ENCODE measurements around the gene NOTCH1.

Gene NOTCH1

GRCh38 chr9:136495238-136495800, 50.5 kb downstream of the NOTCH1 start:
- H3K36me3 ChIP-seq (replicated peaks in 1 of 2; ENCODE audit: control insufficient read depth in 2 of 2, insufficient read depth in 2 of 2, low read length in 2 of 2): peaks cover 48 to 65% of the 10 kb centered on the region in 2 donors

GRCh38 chr9:136494531-136495215, 51.2 kb downstream of the NOTCH1 start:
- DNase-seq (ENCODE audit: low spot score): no peak
- no peak overlapping the region for H3K4me2 ChIP-seq (ENCODE audit: insufficient read depth, low read length, poor library complexity, severe bottlenecking)
- H2BK120ac ChIP-seq (ENCODE audit: low read depth, low read length): no peak overlapping the region
- no peak overlapping the region for H3K27ac ChIP-seq (replicated peaks; ENCODE audit: low read length)
- H2AK5ac ChIP-seq (ENCODE audit: low read depth, low read length): no peak overlapping the region
- no peak overlapping the region for H3K14ac ChIP-seq (ENCODE audit: low read length)
- peaks cover 0 to 3% of the 10 kb centered on the region in 2 donors for H3K9me3 ChIP-seq (replicated peaks in 1 of 2; ENCODE audit: control insufficient read depth in 2 of 2, insufficient read depth in 1 of 2, low read depth in 1 of 2, low read length in 2 of 2)
- no peak overlapping the region for H3K4me3 ChIP-seq (ENCODE audit: low read length in 2 of 2)
- no peaks in the 10 kb centered on the region for H3K27me3 ChIP-seq (ENCODE audit: control insufficient read depth in 3 of 3, insufficient read depth in 3 of 3, low read depth in 1 of 3, low read length in 3 of 3)
- H3K18ac ChIP-seq (ENCODE audit: low read length): no peak overlapping the region
- no peak overlapping the region for H2BK15ac ChIP-seq (ENCODE audit: low read length)
- H3K4me1 ChIP-seq (ENCODE audit: control insufficient read depth in 2 of 2, insufficient read depth in 1 of 2, low read depth in 1 of 2, low read length in 2 of 2): peaks cover 0 to 11% of the 10 kb centered on the region in 2 donors
- no CpG with 5 or more reads among the region's 29 CpGs for WGBS, 2 donors (ENCODE audit: extremely low coverage in 2 of 2, insufficient read length in 2 of 2, insufficient replicate concordance in 1 of 2)
- peaks cover 17% of the 10 kb centered on the region for H3K79me1 ChIP-seq (ENCODE audit: low read depth, low read length)
- H2BK12ac ChIP-seq (ENCODE audit: low read length): no peak overlapping the region
- peaks cover 41 to 58% of the 10 kb centered on the region in 2 donors for H3K36me3 ChIP-seq (replicated peaks in 1 of 2; ENCODE audit: control insufficient read depth in 2 of 2, insufficient read depth in 2 of 2, low read length in 2 of 2)
- H3K9ac ChIP-seq (ENCODE audit: low read depth, low read length, poor library complexity): no peak overlapping the region
- no peak overlapping the region for H4K8ac ChIP-seq (ENCODE audit: low read depth, low read length)
- H3K4ac ChIP-seq (ENCODE audit: low read length): no peak overlapping the region
- no peak overlapping the region for H3K23ac ChIP-seq (ENCODE audit: low read depth, low read length, poor library complexity)
- no peak overlapping the region for H2BK5ac ChIP-seq (ENCODE audit: low read length)
- no peak overlapping the region for H2AFZ ChIP-seq (ENCODE audit: low read length)
- H4K91ac ChIP-seq (ENCODE audit: low read depth, low read length, poor library complexity): no peak overlapping the region

More at GRCh38 chr9:136495238-136495800, 50.5 kb downstream of the NOTCH1 start:
- Histone ChIP-seq H3K14ac (ENCODE audit: low read length) (no peak overlapping the region), H3K4me3 (ENCODE audit: low read length in 2 of 2) (no peak overlapping the region), H3K27me3 (ENCODE audit: control insufficient read depth in 3 of 3, insufficient read depth in 3 of 3, low read depth in 1 of 3, low read length in 3 of 3) (no peaks in the 10 kb centered on the region), H4K91ac (ENCODE audit: low read depth, low read length, poor library complexity) (no peak overlapping the region), H3K4me2 (ENCODE audit: insufficient read depth, low read length, poor library complexity, severe bottlenecking) (no peak overlapping the region), H2BK120ac (ENCODE audit: low read depth, low read length) (no peak overlapping the region), H3K9ac (ENCODE audit: low read depth, low read length, poor library complexity) (no peak overlapping the region), H3K18ac (ENCODE audit: low read length) (no peak overlapping the region), H2BK5ac (ENCODE audit: low read length) (no peak overlapping the region), H3K4me1 (ENCODE audit: control insufficient read depth in 2 of 2, insufficient read depth in 1 of 2, low read depth in 1 of 2, low read length in 2 of 2) (peaks cover 0 to 11% of the 10 kb centered on the region in 2 donors), H2BK15ac (ENCODE audit: low read length) (no peak overlapping the region), H3K27ac (replicated peaks; ENCODE audit: low read length) (no peak overlapping the region), H3K23ac (ENCODE audit: low read depth, low read length, poor library complexity) (no peak overlapping the region), H2AK5ac (ENCODE audit: low read depth, low read length) (no peak overlapping the region), H4K8ac (ENCODE audit: low read depth, low read length) (no peak overlapping the region), H3K79me1 (ENCODE audit: low read depth, low read length) (peaks cover 17% of the 10 kb centered on the region), H3K9me3 (replicated peaks in 1 of 2; ENCODE audit: control insufficient read depth in 2 of 2, insufficient read depth in 1 of 2, low read depth in 1 of 2, low read length in 2 of 2) (peaks cover 0 to 3% of the 10 kb centered on the region in 2 donors), H2BK12ac (ENCODE audit: low read length) (no peak overlapping the region), H3K4ac (ENCODE audit: low read length) (no peak overlapping the region), H2AFZ (ENCODE audit: low read length) (no peak overlapping the region)
- no CpG with 5 or more reads among the region's 17 CpGs for WGBS, 2 donors (ENCODE audit: extremely low coverage in 2 of 2, insufficient read length in 2 of 2, insufficient replicate concordance in 1 of 2)
- no peak for DNase-seq (ENCODE audit: low spot score)

GRCh38 chr9:136494012-136494411, 51.8 kb downstream of the NOTCH1 start:
- H2AK5ac ChIP-seq (ENCODE audit: low read depth, low read length): peak overlapping the region; percentile 28
- no peak for DNase-seq (ENCODE audit: low spot score)
- peak overlapping the region; percentile 94 for H3K14ac ChIP-seq (ENCODE audit: low read length)
- no peak overlapping the region for H3K4me2 ChIP-seq (ENCODE audit: insufficient read depth, low read length, poor library complexity, severe bottlenecking)
- H4K8ac ChIP-seq (ENCODE audit: low read depth, low read length): peak overlapping the region; percentile 82
- no peak overlapping the region for H2BK120ac ChIP-seq (ENCODE audit: low read depth, low read length)
- H3K23ac ChIP-seq (ENCODE audit: low read depth, low read length, poor library complexity): peak overlapping the region; percentile 65
- peak overlapping the region; percentile 82 for H2BK5ac ChIP-seq (ENCODE audit: low read length)
- H3K9me3 ChIP-seq (replicated peaks in 1 of 2; ENCODE audit: control insufficient read depth in 2 of 2, insufficient read depth in 1 of 2, low read depth in 1 of 2, low read length in 2 of 2): peaks cover 0 to 3% of the 10 kb centered on the region in 2 donors
- H3K27ac ChIP-seq (replicated peaks; ENCODE audit: low read length): peak overlapping the region; percentile 64
- no peak overlapping the region for H2BK15ac ChIP-seq (ENCODE audit: low read length)
- H2AFZ ChIP-seq (ENCODE audit: low read length): no peak overlapping the region
- H3K4ac ChIP-seq (ENCODE audit: low read length): peak overlapping the region; percentile 76
- peaks cover 0 to 11% of the 10 kb centered on the region in 2 donors for H3K4me1 ChIP-seq (ENCODE audit: control insufficient read depth in 2 of 2, insufficient read depth in 1 of 2, low read depth in 1 of 2, low read length in 2 of 2)
- peak overlapping the region; percentile 93 for H3K18ac ChIP-seq (ENCODE audit: low read length)
- peaks cover 34 to 51% of the 10 kb centered on the region in 2 donors for H3K36me3 ChIP-seq (replicated peaks in 1 of 2; ENCODE audit: control insufficient read depth in 2 of 2, insufficient read depth in 2 of 2, low read length in 2 of 2)
- no peak overlapping the region for H4K91ac ChIP-seq (ENCODE audit: low read depth, low read length, poor library complexity)
- H3K27me3 ChIP-seq (ENCODE audit: control insufficient read depth in 3 of 3, insufficient read depth in 3 of 3, low read depth in 1 of 3, low read length in 3 of 3): no peaks in the 10 kb centered on the region
- H3K4me3 ChIP-seq (ENCODE audit: low read length in 2 of 2): no peak overlapping the region
- WGBS, 2 donors (ENCODE audit: extremely low coverage in 2 of 2, insufficient read length in 2 of 2, insufficient replicate concordance in 1 of 2): no CpG with 5 or more reads among the region's 9 CpGs
- peak overlapping the region; percentile 77 for H3K9ac ChIP-seq (ENCODE audit: low read depth, low read length, poor library complexity)
- peaks cover 17% of the 10 kb centered on the region for H3K79me1 ChIP-seq (ENCODE audit: low read depth, low read length)
- H2BK12ac ChIP-seq (ENCODE audit: low read length): no peak overlapping the region

- no peak for DNase-seq (ENCODE audit: low spot score)
- H3K4me3 ChIP-seq (ENCODE audit: low read length in 2 of 2): no peak overlapping the region
- peak overlapping the region; percentile 44 for H3K9ac ChIP-seq (ENCODE audit: low read depth, low read length, poor library complexity)
- no peak overlapping the region for H4K91ac ChIP-seq (ENCODE audit: low read depth, low read length, poor library complexity)
- H3K79me1 ChIP-seq (ENCODE audit: low read depth, low read length): peaks cover 17% of the 10 kb centered on the region
- no peaks in the 10 kb centered on the region for H3K27me3 ChIP-seq (ENCODE audit: control insufficient read depth in 3 of 3, insufficient read depth in 3 of 3, low read depth in 1 of 3, low read length in 3 of 3)
- peak overlapping the region; percentile 82 for H2BK5ac ChIP-seq (ENCODE audit: low read length)
- peak overlapping the region; percentile 65 for H3K23ac ChIP-seq (ENCODE audit: low read depth, low read length, poor library complexity)
- H3K4me1 ChIP-seq (ENCODE audit: control insufficient read depth in 2 of 2, insufficient read depth in 1 of 2, low read depth in 1 of 2, low read length in 2 of 2): peaks cover under 1 to 11% of the 10 kb centered on the region in 2 donors
- H4K8ac ChIP-seq (ENCODE audit: low read depth, low read length): peak overlapping the region; percentile 82
- H3K4ac ChIP-seq (ENCODE audit: low read length): peak overlapping the region; percentile 76
- no CpG with 5 or more reads among the region's 8 CpGs for WGBS, 2 donors (ENCODE audit: extremely low coverage in 2 of 2, insufficient read length in 2 of 2, insufficient replicate concordance in 1 of 2)
- H2BK120ac ChIP-seq (ENCODE audit: low read depth, low read length): no peak overlapping the region
- H2AFZ ChIP-seq (ENCODE audit: low read length): no peak overlapping the region
- H3K36me3 ChIP-seq (replicated peaks in 1 of 2; ENCODE audit: control insufficient read depth in 2 of 2, insufficient read depth in 2 of 2, low read length in 2 of 2): peaks cover 30 to 47% of the 10 kb centered on the region in 2 donors
- peak overlapping the region; percentile 41 for H2BK12ac ChIP-seq (ENCODE audit: low read length)
- H3K18ac ChIP-seq (ENCODE audit: low read length): peak overlapping the region; percentile 93
- H3K9me3 ChIP-seq (replicated peaks in 1 of 2; ENCODE audit: control insufficient read depth in 2 of 2, insufficient read depth in 1 of 2, low read depth in 1 of 2, low read length in 2 of 2): peaks cover 0 to 3% of the 10 kb centered on the region in 2 donors
- peak overlapping the region; percentile 56 for H3K14ac ChIP-seq (ENCODE audit: low read length)
- H3K4me2 ChIP-seq (ENCODE audit: insufficient read depth, low read length, poor library complexity, severe bottlenecking): no peak overlapping the region
- no peak overlapping the region for H2BK15ac ChIP-seq (ENCODE audit: low read length)
- H2AK5ac ChIP-seq (ENCODE audit: low read depth, low read length): peak overlapping the region; percentile 94
- H3K27ac ChIP-seq (replicated peaks; ENCODE audit: low read length): peak overlapping the region; percentile 64
These were observed 52.3 kb downstream of the NOTCH1 start for GRCh38 chr9:136493567-136493971.
